SK-MEL-5 (cell line): ENCODE measurements around the gene CYB5R3. TPM values are rescaled to one million over a fixed set of nuclear protein-coding genes. Genes with fewer than 3 reads are reported as not detected.
"Not testable (repeated sequence)": the region's sequence is repeated elsewhere in the genome, so short reads cannot be mapped to it uniquely, and the experiment has no call there.

Experiments used
- DNase-seq: peaks from one replicate; pipeline ENCODE4 v3.0.0-alpha.2; 2016; ENCODE audit warnings: low read depth, low spot score
- in situ Hi-C: cut with HindIII; loops from 2 replicates; pipeline ENCODE4 v1.10.0; 2016; ENCODE audit warnings: low sequenced_read_pairs, high pct_unique_total_duplicates, low pct_unique_long_range_greater_than_20kb
- total RNA-seq: library from RNA; depleted of rRNA; stranded (reverse); fragments of >200 nt; shearing (Covaris generic); gene quantifications from 2 replicates; pipeline ENCODE4 v1.2.3, GENCODE V29; 2014

Gene CYB5R3
- total RNA-seq, 1 experiment from 2014 or later, result 77.0 TPM

DNA sequence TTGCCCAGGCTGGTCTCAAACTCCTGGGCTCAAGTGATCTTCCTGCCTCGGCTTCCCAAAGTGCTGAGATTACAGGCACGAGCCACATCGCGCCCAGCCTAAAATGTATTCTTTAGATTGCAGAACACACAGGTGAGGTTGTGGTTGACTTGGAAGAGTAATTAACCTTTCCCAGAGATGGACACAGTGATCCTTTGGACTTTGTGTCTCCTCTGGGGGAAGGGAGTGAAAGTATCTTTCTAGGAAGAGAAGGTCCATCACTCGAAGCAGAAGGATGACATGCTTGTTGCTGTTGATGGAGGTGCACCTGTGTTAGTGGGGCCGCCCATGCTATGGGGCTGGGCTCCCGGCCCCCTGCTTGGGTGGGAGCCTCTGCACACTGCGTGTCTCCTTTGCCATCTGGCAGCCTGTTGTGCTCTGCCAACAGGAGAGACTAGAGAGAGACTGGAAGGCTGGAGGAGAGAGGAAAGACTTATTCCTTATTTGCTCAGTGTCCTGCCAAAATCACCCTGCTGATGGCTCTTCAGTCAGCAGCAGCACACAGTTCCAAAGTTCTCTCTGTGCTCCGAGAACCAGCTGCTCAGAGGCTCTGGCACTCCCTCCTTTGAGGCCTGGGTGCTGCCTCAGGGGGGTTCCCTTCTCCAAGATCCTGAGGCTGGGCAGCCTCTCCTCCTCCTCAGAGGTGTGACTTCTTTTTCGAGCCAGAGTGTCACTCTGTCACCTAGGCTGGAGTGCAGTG, 33.1 kb upstream of the CYB5R3 start:
- in situ Hi-C loops, result no loop called here
- DNase-seq, result no peak

DNA sequence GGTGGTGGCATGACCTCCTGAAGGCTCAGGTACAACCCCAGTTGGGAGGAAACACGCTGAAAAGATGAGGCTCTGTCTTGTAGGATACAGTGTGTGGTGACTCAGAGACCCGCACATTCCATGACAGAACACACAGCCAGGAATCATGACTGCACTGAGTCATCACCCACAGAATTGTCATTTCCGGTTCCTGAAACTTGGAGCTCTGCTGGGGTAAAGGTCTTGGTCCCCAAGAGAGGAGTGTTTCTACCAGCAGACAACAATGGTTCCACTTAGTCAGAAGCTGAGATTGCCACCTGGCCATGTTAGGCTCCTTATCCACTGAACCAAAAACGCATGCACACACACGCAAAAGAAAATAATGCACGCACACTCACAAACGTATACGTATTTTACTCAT, 31.5 kb upstream of the CYB5R3 start:
- in situ Hi-C loops, result no loop called here
- DNase-seq, result peak; percentile 46

DNA sequence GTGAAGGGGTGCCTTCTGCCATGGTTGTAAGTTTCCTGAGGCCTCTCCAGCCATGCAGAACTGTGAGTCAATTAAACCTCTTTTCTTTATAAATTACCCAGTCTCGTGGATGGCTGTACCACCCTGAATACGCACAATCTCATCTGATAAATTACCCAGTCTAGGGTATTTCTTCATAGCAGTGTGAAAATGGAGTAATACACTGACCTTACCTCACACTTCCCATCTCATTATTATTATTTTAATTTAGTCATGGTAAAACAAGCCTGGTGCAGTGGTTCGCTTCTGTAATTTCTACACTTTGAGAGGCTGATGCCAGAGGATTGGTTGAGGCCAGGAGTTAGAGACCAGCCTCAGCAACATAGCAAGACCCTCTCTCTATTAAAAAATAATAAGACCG, 30.5 kb upstream of the CYB5R3 start:
- in situ Hi-C loops, result no loop called here
- DNase-seq, result no peak

DNA sequence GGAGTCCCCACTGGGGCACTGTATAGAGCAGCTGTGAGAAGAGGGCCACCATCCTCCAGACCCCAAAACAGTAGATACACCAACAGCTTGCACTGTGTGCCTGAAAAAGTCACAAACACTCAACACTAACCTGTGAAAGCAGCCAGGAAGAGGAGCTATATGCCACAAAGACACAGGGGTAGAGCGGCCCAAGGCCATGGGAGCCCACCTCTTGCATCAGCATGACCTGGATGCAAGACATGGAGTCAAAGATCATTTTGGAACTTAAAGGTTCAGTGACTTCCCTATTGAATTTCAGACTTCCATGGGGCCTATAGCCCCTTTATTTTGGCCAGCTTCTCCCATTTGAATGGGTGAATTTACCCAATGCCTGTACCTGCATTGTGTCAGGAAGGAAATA, 29.7 kb upstream of the CYB5R3 start:
- in situ Hi-C loops, result no loop called here
- no peak for DNase-seq

DNA sequence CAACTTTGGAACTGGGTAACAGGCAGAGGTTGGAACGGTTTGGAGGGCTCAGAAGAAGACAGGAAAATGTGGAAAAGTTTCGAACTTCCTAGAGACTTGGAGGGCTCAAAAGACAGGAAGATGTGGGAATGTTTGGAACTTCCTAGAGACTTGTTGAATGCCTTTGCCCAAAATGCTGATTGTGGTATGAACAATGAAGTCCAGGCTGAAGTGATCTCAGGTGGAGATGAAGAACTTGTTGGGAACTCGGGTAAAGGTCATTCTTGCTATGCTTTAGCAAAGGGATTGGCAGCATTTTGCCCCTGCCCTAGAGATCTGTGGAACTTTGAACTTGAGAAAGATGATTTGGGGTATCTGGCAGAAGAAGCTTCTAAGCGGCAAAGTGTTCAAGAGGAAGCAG, 28.7 kb upstream of the CYB5R3 start:
- in situ Hi-C loops, DNase-seq: not testable (repeated sequence)

DNA sequence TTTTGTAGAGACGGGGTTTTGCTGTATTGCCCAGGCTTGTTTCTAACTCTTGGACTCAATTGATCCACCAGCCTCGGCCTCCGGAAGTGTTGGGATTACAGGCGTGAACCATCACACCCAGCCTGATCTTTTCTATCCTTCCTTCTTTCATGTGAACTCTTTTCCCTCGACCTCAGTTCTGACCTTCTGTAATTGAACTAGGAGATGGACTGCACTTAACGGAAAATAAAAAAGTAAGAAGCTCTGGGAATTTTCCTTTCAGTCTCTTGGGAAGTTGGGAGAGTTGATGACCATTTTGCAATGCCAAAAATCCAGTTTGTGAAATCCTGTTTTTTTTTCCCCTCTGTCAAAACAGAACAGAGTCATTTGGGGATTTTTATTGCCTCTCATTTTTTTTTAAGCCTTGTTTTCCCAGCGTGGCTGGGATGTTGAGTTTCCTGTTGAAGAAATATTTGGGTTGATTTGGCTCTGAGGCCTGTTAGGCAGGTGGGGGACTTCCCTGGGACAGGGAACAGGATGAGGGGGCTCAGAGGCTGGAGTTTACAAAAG, 26.9 kb upstream of the CYB5R3 start:
- DNase-seq, result no peak
- in situ Hi-C loops, result no loop called here

DNA sequence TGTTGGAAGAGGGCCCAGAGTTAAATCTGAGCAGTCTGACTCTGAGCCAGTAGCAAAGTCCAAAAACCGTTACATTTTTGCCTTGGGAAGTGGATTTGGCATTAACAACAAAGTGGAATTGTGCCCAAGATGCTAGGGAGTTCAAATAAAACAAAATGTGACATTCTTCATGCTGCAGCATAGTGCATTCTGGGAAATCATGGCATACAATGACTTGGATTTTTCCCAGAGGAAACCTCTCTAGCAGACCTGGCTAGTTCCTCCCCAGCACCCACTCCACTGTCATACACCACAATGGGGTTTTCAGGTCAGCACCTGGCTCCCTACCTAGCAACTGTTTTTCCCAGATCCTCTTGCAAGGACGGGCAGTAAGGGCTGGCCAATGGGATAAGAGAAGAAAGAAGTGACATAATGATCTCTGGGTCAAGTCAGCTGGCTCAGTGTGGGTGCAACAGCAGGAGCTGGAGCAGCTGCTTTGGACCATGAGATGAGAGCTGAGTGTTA, 24.8 kb upstream of the CYB5R3 start:
- in situ Hi-C loops, result no loop called here
- DNase-seq, result peak; percentile 66

DNA sequence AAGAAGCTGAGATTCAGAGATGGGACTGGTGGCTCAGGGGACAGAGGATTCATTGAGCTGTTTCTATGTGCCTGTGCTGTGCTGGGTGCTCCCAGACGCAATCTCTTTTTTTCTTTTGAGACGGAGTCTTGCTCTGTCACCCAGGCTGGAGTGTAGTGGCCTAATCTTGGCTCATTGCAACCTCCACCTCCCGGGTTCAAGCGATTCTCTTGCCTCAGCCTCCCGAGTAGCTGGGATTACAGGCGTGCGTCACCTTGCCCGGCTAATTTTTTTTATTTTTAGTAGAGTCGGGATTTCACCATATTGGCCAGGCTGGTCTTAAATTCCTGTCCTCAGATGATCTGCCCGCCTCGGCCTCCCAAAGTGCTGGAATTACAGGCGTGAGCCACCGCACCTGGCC, 23.9 kb upstream of the CYB5R3 start:
- DNase-seq, in situ Hi-C loops: not testable (repeated sequence)

DNA sequence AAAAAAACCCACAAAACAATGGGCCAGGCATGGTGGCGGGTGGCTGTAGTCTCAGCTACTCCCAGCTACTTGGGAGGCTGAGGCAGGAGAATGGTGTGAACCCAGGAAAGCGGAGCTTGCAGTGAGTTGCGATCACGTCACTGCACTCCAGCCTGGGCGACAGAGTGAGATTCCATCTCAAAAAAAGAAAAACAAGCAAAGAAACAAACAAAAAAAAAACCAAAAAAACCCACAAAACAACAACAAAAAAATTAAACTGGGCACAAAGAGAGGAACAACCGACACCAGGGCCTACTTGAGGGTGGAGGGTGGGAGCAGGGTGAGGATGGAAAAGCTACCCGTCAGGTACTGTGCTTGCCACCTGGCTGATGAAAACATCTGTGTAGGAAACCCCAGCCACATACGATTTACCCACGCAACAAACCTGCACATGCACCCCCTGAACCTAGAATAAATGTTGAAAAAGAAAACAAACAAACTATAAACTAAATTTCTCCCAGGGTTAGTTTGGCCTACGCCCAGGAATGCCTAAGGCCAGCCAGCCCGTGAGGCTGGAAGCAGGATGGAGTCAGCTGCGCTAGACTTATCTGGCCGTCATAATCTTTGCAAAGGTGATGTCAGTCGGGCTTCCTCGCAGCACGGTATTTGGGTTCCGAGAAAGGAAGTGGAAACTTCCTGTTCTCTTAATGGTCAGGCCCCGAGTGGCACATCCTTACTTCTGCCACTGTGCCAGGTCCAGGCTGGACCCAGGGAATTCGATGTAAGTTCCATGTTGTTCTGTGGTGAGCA, 21.9 kb upstream of the CYB5R3 start:
- DNase-seq, result no peak
- in situ Hi-C loops, result no loop called here

DNA sequence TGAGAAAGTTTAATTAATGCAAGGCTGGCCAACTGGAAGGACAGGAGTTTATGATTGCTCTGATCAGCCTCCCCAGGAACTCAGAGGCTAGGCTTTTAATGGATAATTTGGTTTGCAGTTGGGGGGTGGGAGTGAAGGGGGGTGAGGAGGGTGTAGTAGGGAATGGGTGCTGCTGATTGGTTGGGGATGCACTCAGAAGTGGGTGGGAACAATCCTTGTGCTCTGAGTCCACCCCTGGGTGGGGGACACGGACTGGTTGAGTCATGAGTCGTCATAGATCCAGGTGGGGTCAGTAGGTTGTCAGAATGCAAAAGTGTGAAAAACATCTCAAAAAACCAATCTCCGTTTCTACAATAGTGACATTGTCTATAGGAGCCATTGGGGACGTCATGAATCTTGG, 20.9 kb upstream of the CYB5R3 start:
- in situ Hi-C loops, result no loop called here
- DNase-seq, result peak; percentile 42

DNA sequence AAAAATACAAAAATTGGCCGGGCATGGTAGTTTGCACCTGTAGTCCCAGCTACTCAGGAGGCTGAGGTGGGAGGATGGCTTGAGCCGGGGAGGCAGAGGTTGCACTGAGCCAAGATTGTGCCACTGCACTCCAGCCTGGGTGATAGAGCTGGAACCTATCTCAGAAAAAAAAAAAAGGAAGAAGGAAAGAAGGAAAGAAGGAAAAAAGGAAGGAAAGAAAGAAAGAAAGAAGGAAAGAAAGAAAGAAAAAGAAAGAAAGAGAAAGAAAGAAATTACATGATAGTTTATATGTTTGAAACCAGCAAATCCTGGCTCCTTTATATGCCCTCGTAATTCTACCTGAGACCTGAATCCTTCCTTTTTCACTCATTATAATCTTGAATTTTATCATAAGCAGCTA, 17.2 kb upstream of the CYB5R3 start:
- DNase-seq, in situ Hi-C loops: not testable (repeated sequence)

DNA sequence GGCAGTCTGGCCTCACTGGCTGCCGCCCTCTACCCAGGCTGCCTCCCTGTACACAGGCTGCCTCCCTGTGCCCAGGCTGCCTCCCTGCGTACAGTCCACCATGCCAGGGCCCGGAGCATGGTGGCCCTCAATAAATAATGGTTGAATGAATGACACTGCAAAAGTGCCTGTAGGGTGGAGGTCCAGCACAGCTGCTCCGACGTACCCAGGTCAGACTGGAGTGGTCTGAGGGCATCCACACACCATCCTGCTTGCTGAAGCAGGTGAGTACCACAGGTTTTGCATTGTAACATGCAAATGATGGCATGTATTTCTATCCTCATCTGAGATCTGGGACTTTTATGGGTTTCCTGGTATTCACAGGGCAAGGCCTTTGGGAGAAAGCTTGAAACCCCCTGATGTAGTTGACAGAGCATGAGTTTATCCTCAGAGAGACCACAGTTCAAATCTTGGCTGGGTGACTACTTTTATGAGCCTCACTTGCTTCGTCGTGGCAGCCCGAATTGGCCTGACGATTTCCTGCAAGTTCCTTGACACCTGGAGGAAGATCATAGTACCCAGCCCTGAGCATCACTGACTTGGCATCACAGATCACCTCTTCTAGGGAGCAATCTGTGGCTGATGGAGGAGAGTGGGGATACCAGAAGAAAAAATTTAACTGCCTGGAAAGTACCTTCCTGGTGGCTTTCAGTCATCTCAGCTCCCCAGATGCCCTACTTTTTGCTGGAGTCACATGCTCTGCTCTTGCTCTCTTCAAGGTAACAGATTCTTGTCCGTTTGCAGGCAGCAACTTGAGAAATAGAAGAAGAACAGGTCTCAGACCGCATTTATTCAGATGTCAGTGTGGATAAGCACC, 16.0 kb upstream of the CYB5R3 start:
- in situ Hi-C loops, result no loop called here
- DNase-seq, result no peak

DNA sequence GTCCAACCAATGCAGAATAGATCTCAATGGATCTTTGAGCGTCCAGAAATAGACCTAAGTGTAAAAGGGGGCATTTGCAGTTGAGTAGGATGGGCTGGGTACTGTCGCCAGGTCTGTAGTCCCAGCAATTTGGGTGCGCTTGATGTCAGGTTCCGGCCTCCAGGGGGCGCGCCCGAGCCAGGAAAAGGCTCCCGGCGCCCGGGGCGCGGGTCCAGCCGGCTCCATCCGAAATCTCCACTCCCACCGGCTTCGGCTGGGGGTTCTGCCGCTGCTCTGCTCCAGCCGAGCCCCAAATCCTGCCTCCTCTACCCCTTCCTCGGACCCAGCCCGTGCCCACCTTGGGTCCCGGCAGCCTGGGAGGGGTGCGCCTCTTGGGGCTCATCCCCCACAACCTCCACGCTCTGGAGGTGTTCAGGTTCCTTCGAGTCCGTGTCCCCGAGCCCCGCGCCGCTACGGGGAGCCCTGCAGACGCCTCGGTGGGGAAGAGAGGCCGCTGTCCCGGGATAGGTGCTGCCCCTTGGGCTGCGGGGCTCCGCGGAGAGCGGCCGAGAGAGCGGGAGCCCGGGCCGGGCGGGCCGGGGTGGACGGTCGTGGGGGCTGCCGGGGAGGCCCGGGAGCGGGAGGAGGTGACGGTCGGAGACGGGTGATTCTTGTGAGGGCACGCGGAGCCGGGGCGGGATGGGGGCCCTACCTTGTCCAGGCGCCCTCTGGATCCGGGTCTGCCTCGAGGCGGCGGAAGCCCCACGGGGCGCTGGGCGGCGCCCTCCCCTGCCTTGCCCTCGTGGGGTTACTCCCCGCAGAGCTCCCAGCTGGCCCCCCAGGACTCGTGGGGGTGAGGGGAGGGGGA, 13.0 kb upstream of the CYB5R3 start:
- in situ Hi-C loops, result no loop called here
- DNase-seq, result peak; percentile 74

DNA sequence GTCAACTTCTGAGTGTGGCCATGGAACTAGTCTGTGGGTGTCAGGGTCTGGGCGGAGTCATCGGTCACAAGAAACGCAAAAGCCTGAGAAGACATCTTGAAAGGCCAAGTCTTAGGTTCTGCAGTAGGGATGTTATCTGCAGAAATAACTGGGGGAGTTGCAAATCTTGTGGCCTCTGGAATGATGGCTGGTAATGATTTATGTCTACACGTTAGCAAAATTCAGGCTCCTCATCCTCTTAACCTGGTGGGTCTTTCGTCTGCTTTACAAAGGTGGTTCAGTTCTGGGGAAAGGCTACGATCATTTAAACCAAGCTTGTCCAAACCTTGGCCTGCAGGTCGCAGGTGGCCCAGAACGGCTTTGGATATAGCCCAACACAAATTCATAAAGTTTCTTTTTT, 7.4 kb upstream of the CYB5R3 start:
- DNase-seq, result no peak
- in situ Hi-C loops, result no loop called here

DNA sequence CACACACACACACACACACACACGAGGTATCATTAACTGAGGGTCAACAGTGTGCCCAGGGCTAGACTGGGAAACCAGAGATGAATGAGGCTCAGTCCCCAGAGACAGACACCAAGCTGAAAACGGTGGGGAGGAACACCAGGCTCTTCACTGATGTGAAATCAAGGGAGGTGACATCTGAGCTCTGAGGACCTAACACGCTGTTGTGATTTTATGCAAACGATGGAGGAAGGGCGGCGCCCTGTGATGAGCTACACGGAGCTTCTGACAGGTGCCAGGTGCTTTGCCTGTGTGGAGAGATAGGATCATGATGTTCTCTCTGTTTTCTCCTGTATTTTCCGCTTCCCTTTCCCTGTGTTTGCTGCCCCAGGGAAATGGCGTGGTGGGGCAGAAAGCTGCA, 6.5 kb upstream of the CYB5R3 start:
- in situ Hi-C loops, result no loop called here
- peak; percentile 32 for DNase-seq

DNA sequence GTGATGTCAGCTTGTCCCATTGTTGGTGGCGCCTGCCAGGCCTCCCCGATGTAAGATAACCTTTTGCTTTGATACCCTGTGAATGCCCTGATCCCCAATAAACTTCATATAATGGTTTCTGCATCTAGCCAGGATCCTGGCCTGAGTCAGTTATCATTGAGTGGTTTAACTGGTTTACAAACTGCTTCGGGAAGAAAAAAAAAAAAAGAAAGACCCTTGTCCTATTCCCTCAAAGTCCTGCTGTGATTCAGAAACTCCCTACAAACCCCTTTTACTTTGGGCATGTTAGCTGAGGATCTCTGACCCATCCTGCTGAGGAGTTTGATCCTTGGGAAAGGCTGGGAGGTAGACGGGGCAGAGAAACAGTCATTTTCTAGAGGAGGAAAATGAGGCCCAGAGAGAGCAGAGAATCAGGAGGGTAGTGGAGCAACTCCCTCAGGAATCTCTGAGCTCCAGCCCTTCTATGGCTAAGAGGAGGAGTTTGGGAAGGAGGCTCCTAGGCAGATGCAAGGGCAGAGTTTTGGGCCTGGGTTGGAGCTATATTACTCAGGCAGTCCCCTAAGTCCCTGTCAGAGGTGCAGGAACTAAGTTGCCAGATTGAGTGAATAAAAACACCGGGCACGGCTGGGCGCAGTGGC, 5.4 kb upstream of the CYB5R3 start:
- DNase-seq, result no peak
- in situ Hi-C loops, result no loop called here

DNA sequence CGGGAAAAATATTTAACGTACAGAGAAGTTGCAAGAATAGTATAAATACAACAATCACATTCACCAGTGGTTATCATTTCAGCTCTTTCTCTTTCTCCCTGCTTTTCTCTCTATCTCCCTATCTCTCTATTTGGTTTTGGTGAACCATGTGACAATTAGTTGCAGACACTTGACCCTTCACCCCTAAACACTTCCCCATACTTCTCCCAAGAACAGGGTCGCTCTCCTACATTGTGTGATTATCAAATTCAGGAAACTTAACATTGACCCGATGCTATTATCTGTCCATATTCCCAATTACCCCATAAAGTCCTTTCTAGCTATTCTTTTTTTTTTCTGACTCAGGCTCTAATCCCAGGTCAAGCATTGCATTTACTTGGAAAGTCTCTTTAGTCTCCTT, 4.8 kb upstream of the CYB5R3 start:
- DNase-seq, result no peak
- in situ Hi-C loops, result no loop called here
